ENCODE results near the gene TYMP.
"Not testable (repeated sequence)": the region's sequence is repeated elsewhere in the genome, so short reads cannot be mapped to it uniquely, and the experiment has no call there.

Gene TYMP

DNA sequence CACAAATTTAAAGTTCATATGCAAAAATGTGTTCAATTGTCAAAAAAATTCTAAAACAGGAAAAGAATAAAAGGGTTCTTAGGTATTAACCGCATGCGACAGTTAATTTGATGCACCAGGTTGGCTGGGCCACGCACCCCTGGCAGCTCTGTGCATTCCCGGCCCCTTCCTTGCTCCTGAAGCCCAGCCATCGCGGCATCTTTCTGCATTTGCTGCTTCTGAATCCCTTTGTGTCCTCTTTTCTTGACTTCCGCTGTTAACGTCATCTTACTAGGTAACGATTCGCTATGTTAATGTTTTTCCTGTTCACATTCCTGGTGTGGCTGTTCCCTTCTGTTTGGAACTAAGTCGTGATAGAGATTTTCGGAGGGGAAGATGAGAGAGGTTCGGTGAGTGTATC, 8.0 kb upstream of the TYMP start:
- DNase-seq: no peak

DNA sequence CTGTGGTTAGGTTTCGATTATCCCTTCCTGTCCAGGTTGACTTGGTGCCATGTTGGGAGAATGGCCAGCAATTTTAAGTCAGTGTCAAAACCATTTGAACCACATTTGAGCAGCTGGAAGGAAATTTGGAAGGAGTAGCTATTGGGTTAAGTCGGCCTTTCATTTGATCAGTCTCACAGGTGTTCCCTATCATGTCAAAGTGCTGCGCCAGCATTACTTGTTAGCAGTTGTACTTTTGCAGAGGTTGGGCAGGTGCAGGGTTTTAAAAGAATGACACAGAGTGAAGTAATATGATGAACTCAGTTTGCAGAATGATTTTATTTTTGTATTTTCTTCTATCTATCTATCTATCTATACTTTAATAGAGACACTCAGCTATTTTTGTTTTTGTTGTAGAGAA, 6.4 kb upstream of the TYMP start:
- no peak for DNase-seq

DNA sequence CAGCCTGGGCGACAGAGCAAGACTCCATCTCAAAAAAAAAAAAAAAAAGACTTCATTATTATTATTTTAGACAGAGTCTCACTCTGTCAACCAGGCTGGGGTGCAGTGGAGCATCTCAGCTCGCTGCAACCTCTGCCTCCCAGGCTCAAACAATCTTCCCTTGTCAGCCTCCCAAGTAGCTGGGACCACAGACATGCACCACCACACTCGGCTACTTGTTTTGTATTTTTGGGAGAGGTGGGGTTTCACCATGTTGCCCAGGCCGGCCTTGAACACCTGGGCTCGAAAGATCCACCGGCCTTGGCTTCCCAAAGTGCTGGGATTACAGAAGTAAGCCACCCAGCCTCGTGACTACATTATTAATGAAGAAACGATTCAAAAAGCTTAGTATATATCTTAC, 5.3 kb upstream of the TYMP start:
- no peak for DNase-seq

- not testable (repeated sequence) for DNase-seq
Observed at GRCh38 chr22:50533856-50534711, 4.3 kb upstream of the TYMP start.

- no peak for DNase-seq
Observed at GRCh38 chr22:50532824-50533796, 3.3 kb upstream of the TYMP start.

- DNase-seq: peak; percentile 39
Observed at GRCh38 chr22:50531962-50532674, 2.3 kb upstream of the TYMP start.

DNA sequence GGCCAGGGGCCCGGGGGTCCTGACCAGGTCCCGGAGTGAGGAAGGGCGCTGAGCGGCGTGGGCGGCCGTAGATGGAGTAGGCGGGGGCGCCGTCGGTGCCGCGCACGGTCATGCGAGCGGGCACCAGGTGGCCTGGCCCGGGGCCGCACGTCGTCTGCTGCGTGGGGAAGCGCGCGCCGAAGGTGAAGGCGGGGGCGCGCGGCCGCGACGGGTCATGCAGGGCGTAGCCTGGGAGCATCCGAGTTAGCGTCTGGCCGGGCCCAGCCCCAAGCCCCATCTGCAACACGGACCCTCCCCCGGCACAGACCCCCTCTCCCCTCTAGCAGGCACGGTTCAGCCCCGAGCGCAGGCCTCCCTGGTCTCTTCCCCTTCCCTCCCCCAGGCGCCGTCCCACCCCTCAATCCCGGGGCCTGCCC, 1.7 kb upstream of the TYMP start:
- peak; percentile 30 for DNase-seq

GRCh38 chr22:50530877-50531545, 1.2 kb upstream of the TYMP start:
- DNase-seq: peak; percentile 34

- DNase-seq: no peak
Observed at GRCh38 chr22:50530580-50530876, 716 bp upstream of the TYMP start.

GRCh38 chr22:50529416-50529896, 356 bp downstream of the TYMP start:
- no peak for DNase-seq

- DNase-seq: peak; percentile 8
Observed at GRCh38 chr22:50528682-50529415, 963 bp downstream of the TYMP start.

DNA sequence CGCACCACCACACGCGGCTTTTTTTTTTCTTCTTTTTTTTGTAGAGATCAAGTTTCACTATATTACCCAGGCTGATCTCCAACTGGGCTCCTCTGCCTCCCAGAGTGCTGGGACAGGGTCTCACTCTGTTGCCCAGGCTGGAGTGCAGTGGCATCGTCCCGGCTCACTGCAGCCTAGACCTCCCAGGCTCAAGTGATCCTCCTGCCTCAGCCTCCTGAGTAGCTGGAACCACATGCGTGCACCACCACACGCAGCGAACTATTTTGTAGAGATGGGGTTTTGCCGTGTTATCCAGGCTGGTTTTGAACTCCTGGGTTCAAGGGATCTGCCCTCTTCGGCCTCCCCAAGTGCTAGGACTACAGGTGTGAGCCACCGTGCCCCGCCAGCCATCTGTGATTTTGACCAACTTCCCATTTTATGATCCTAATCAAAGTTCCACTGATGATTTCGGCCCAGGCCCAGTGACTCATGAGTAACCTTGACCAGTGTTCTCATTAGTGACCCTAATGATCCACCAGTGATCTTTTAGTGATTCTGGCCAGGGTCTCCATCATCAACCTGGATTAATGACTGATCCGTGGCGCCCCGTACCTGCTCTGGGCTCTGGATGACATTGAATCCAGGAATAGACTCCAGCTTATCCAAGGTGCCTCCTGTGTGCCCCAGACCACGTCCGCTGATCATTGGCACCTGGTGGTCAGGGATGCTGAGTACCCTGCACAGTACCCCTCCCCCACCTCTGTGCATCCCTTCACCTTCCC, 1.7 kb downstream of the TYMP start:
- no peak for DNase-seq

DNA sequence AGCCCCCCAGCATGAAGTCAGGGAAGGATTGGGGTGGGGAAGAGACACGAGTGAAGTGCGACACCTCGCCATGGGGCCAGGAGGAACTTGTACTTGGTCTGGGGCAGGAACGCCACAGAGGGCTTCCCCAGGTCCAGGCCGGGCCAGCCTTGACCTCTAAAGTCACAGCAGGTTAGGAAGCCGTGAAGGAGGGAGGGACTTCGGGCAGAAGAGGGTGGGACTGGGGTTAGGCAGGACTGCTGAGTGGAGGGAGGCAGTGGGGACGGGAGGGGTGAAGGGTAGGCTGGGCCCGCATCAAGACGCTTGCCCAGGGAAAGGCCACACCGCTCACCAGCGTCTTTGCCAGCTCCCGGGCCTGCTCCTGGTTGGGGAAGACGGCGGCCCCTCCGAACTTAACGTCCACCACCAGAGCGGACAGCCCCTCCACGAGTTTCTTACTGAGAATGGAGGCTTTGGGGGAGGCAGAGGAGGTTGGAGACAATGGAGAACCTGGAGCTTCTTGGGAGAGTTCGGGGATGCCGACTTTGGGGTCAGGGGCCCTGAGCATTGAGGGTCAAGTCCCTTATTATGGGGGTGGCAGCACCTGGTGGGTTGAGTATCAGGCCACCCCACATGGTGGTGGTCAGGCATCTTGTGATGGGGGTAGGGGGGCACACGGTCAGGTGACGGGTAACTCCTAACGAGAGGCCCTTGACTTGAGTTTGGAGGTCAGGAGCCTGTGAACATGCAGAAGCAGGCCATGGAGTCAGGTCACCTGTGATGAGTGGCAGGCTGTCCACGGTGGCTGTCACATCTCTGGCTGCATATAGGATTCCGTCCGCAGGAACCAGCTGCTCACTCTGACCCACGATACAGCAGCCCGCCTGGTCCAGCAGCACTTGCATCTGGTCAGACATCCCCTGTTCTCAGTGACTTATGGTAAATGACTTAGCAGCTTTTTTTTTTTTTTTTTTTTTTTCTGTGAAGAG, 2.7 kb downstream of the TYMP start:
- peak; percentile 13 for DNase-seq

DNA sequence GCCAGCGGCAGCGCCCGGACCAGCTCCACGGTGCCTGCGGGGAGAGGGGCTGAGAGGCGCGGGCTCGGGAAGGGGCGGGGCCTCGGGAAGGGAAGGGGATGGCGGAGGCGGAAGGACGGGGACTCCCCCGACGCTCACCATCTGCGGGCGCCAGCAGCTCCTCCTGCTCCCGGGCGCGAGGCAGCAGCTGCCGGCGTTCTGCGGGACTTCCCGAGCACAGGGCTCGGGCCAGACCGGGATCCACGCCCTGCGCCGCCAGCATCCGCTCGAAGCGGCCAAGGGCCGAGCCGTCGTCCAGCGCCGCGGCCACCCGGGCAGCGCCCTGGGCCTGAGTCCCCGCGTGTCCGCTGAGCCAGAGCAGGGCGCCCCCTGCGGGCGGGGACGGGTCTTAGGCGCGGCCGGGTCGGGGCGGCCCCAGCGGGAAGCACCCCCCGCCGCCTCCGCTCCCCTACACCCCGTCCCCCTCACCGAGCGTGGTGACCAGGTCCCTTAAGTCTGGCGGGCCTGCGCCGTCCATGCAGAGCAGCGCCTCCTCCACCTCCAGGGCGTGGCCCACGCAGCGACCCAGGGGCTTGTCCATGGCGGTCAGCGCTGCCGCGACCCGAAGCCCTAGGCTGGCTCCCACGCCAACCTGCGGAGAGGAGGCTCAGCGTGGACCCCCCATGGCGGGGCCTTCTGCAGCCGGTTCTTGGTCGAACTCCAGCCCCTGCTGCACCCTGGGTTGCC, 3.5 kb downstream of the TYMP start:
- DNase-seq: peak; percentile 70

DNA sequence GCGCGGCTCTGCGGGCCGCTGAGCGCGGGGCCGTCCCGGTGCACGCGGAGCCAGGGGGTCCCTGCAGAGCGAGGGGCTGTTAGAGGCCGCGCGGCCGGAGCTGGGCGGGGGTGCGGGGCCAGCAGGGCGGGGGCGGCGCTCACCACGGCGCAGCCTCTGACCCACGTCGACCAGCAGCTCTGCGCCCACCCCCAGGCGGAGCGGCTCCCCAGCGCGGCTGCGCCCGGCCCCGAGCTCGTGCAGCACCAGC, 4.0 kb downstream of the TYMP start:
- DNase-seq: no peak

- DNase-seq: peak; percentile 92
Observed at GRCh38 chr22:50525104-50525857, 4.5 kb downstream of the TYMP start, which contains the start of gene SCO2. Gene SCO2, minus strand, starts transcription at chr22:50525598. Its CDS starts 1,187 bp downstream, at chr22:50524411.

GRCh38 chr22:50524676-50525103, 5.1 kb downstream of the TYMP start:
- DNase-seq: no peak
